Effector memory CD8-positive, alpha-beta T cell (primary cell): Measurements from ENCODE around the gene CDR2L.
"Not testable (repeated sequence)": the region's sequence is repeated elsewhere in the genome, so short reads cannot be mapped to it uniquely, and the experiment has no call there.

Experiments used
- ATAC-seq: fragments of 150-1000 bp; cut with Tn5 transposase; replicated peaks from 2 replicates; pipeline ENCODE4 v1.10.0; 2021; ENCODE audit warnings: mild to moderate bottlenecking, moderate library complexity
- DNase-seq, 3 experiments: peaks; one replicate each; pipeline ENCODE4 v3.0.0; 2021
- H3K27ac Mint-ChIP-seq, 2 donors: one replicate each; pipeline ENCODE4 v1.8.0; 2022; ENCODE audit warnings: mild to moderate bottlenecking in 2 of 2, mixed read lengths in 2 of 2, moderate library complexity in 2 of 2
- H3K27me3 Mint-ChIP-seq, 2 donors: one replicate each; pipeline ENCODE4 v1.8.0; 2022; ENCODE audit warnings: mixed read lengths in 2 of 2
- H3K36me3 Mint-ChIP-seq: one replicate; pipeline ENCODE4 v1.8.0; 2022; ENCODE audit warnings: mild to moderate bottlenecking, moderate library complexity, mixed read lengths; ENCODE audit not compliant: insufficient read depth
- H3K4me1 Mint-ChIP-seq, 2 donors: one replicate each; pipeline ENCODE4 v1.8.0; 2022; ENCODE audit warnings: low read depth in 2 of 2, mixed read lengths in 2 of 2
- H3K4me3 Mint-ChIP-seq, 2 donors: one replicate each; pipeline ENCODE4 v1.8.0; 2022; ENCODE audit warnings: mild to moderate bottlenecking in 2 of 2, mixed read lengths in 2 of 2, moderate library complexity in 2 of 2
- H3K9me3 Mint-ChIP-seq, 2 donors: one replicate each; pipeline ENCODE4 v1.8.0; 2022; ENCODE audit warnings: mixed read lengths in 2 of 2

CDR2L gene

GRCh38 chr17:74979408-74980146 lies 7.9 kb upstream of the CDR2L start:
- ATAC-seq (no peak), DNase-seq (no peak)
- H3K4me3 Mint-ChIP-seq: no peak overlapping the region
- peaks cover 11 to 16% of the 10 kb centered on the region in 2 donors for H3K4me1 Mint-ChIP-seq
- peak overlapping the region in 1 of 2 donors; percentile 46 for H3K27ac Mint-ChIP-seq
- no peaks in the 10 kb centered on the region for H3K9me3 Mint-ChIP-seq
- peaks cover 0 to 17% of the 10 kb centered on the region in 2 donors for H3K27me3 Mint-ChIP-seq
- H3K36me3 Mint-ChIP-seq: peaks cover 9% of the 10 kb centered on the region

DNA sequence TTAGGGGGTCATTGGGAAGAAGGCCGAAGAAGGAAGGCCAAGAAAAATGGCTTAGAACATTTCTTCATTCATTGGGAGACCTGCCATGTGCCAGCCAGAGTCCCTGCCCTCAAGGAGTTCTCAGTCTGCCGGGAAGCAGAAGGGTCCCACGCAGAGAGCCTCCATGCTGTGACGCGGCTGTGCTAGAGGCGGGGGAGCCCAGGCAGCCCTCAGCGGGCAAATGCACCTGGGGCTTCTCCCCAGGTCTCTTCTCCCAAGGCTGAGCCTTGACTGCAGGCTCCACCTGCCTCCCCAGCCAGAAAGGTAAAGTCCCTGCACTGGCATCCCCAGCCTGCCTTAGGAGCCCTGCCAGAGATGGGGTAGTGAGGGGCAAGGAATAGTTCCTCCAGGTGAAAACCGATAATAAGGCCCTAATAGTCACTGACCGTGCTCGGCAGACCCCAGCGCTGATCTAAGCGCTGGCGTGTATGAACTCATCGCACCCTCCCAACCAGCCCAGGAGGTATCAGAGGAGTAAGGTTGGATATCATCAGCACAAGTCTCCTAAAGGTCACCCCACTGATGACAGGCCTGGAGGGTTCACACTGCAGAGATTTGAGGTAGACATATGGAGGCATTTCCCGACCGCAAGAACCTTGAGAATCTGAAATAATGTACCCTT lies 6.0 kb upstream of the CDR2L start:
- H3K9me3 Mint-ChIP-seq: no peaks in the 10 kb centered on the region
- peaks cover 9% of the 10 kb centered on the region for H3K36me3 Mint-ChIP-seq
- H3K27me3 Mint-ChIP-seq: peaks cover 0 to 9% of the 10 kb centered on the region in 2 donors
- H3K27ac Mint-ChIP-seq: peak overlapping the region; percentile 78 to 91
- peak overlapping the region; percentile 79 to 89 for H3K4me3 Mint-ChIP-seq
- ATAC-seq (peak; percentile 41), DNase-seq (no peak)
- H3K4me1 Mint-ChIP-seq: peaks cover 11 to 16% of the 10 kb centered on the region in 2 donors

GRCh38 chr17:74981979-74982662 lies 5.3 kb upstream of the CDR2L start:
- no peaks in the 10 kb centered on the region for H3K9me3 Mint-ChIP-seq
- H3K36me3 Mint-ChIP-seq: peaks cover 9% of the 10 kb centered on the region
- H3K27ac Mint-ChIP-seq: peak overlapping the region; percentile 78 to 91
- ATAC-seq: peak; percentile 92
- DNase-seq: peak; percentile 71 to 80 (median 72)
- H3K27me3 Mint-ChIP-seq: peaks cover 0 to 9% of the 10 kb centered on the region in 2 donors
- peak overlapping the region; percentile 79 to 89 for H3K4me3 Mint-ChIP-seq
- peaks cover 14 to 18% of the 10 kb centered on the region in 2 donors for H3K4me1 Mint-ChIP-seq

GRCh38 chr17:74982663-74983313 lies 4.6 kb upstream of the CDR2L start:
- ATAC-seq (peak; percentile 2), DNase-seq (peak in 1 of 3 experiments; percentile 13)
- H3K9me3 Mint-ChIP-seq, H3K36me3 Mint-ChIP-seq, H3K27me3 Mint-ChIP-seq: not testable (repeated sequence)
- H3K4me3 Mint-ChIP-seq: peak overlapping the region; percentile 79 to 89
- H3K4me1 Mint-ChIP-seq: peaks cover 16 to 20% of the 10 kb centered on the region in 2 donors
- peak overlapping the region; percentile 78 to 91 for H3K27ac Mint-ChIP-seq

DNA sequence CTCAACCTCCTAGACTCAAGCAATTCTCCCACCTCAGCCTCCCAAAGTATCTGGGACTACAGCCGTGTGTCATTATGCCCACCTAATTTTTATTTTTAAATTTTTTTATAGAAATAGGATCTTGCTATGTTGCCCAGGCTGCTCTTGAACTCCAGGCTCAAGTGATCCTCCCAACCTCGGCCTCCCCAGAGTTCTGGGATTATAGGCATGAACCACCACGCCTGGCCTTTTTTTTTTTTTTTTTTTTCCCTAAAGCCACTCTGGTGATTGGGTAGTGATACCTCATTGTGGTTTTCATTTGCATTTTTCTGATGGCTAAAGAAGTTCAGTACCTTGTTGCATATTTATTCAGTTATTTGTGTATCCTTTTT lies 1.2 kb upstream of the CDR2L start:
- DNase-seq: no peak
- Mint-ChIP-seq H3K9me3 (no peaks in the 10 kb centered on the region), H3K4me1 (peaks cover 12 to 19% of the 10 kb centered on the region in 2 donors), H3K4me3 (no peak overlapping the region), H3K27ac (no peak overlapping the region), H3K27me3 (peaks cover 0 to 8% of the 10 kb centered on the region in 2 donors), H3K36me3 (peaks cover 9% of the 10 kb centered on the region)
- ATAC-seq: no peak

DNA sequence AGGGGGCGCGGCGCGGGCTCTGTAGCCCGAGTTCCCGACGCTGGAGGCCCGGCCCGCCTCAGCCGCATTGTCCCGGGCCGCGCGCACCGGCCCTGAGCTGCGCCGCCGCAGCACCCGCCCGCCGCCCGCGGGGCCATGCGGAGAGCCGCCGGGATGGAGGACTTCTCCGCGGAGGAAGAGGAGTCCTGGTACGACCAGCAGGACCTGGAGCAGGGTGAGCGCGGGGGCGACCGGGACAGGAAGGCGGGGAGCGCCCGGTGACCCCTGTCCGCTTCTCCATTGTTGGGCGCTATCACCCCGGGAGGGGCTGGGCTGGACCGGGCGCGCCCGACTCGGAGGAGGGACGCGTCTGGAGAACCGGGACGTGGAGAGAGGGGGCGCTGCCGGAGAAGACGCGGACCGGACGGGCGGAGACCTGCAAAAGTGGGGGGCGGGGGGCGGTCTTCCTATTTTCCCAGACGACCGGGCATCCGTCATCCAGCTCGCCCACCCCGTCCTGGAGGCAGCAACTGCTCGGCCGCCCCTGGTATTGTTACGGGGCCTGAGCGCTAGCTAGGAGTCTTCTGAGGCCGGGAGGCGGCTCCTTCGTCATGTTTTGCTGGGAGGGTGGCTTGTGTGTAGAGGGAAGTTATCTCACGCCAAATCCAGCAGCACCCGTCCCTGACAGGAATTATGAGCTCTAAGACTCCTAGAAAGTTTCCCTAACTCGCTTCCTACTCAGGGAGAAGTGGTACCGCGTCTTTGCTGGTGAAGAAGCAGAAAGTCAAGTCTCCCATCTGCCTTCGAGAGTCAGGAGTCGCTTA lies 678 bp downstream of the CDR2L start:
- peak overlapping the region; percentile 67 to 68 for H3K4me3 Mint-ChIP-seq
- H3K36me3 Mint-ChIP-seq: no peaks in the 10 kb centered on the region
- H3K4me1 Mint-ChIP-seq: peaks cover 5 to 9% of the 10 kb centered on the region in 2 donors
- H3K9me3 Mint-ChIP-seq: no peaks in the 10 kb centered on the region
- DNase-seq (peak in 1 of 3 experiments; percentile 6), ATAC-seq (peak; percentile 56)
- H3K27me3 Mint-ChIP-seq: peaks cover 0 to 8% of the 10 kb centered on the region in 2 donors
- no peak overlapping the region for H3K27ac Mint-ChIP-seq

GRCh38 chr17:74990581-74991105 lies 3.2 kb downstream of the CDR2L start:
- Mint-ChIP-seq H3K4me3 (no peak overlapping the region), H3K36me3 (no peaks in the 10 kb centered on the region), H3K9me3 (no peaks in the 10 kb centered on the region), H3K27ac (no peak overlapping the region), H3K4me1 (peaks cover 5% of the 10 kb centered on the region in 2 donors), H3K27me3 (peaks cover 0 to 8% of the 10 kb centered on the region in 2 donors)
- ATAC-seq: no peak
- no peak for DNase-seq

- Mint-ChIP-seq H3K9me3 (no peaks in the 10 kb centered on the region), H3K4me1 (peaks cover under 1 to 1% of the 10 kb centered on the region in 2 donors), H3K4me3 (no peak overlapping the region), H3K27me3 (peaks cover 0 to 14% of the 10 kb centered on the region in 2 donors), H3K27ac (no peak overlapping the region), H3K36me3 (no peaks in the 10 kb centered on the region)
- DNase-seq (no peak), ATAC-seq (no peak)
Measured at GRCh38 chr17:74992223-74992622, 4.8 kb downstream of the CDR2L start.

DNA sequence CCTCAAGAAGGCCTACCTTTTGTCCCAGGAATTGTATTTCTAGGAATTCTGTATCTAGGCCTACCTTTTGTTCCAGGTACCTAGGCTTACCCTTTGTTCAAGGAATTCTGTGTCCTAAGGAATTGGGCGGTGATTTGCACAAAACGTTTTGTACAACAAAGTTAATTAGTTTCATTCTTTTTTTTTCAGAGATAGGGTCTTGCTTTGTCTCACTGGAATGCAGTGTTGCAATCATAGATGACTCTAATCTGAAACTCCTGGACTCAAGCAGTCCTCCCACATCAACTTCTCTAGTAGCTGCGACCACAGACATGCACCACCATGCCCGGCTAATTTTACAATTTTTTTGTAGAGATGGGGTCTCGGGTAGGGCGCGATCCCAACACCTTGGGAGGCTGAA lies 7.0 kb downstream of the CDR2L start:
- DNase-seq (no peak), ATAC-seq (no peak)
- H3K36me3 Mint-ChIP-seq: no peaks in the 10 kb centered on the region
- no peaks in the 10 kb centered on the region for H3K4me1 Mint-ChIP-seq
- H3K4me3 Mint-ChIP-seq: no peak overlapping the region
- no peaks in the 10 kb centered on the region for H3K9me3 Mint-ChIP-seq
- no peak overlapping the region for H3K27ac Mint-ChIP-seq
- H3K27me3 Mint-ChIP-seq: peaks cover 0 to 14% of the 10 kb centered on the region in 2 donors

- H3K4me1 Mint-ChIP-seq: no peaks in the 10 kb centered on the region
- H3K27ac Mint-ChIP-seq: no peak overlapping the region
- H3K27me3 Mint-ChIP-seq: peaks cover 0 to 5% of the 10 kb centered on the region in 2 donors
- no peaks in the 10 kb centered on the region for H3K9me3 Mint-ChIP-seq
- peaks cover under 1% of the 10 kb centered on the region for H3K36me3 Mint-ChIP-seq
- DNase-seq: no peak
- H3K4me3 Mint-ChIP-seq: no peak overlapping the region
- ATAC-seq: no peak
Measured at GRCh38 chr17:74995847-74996246, 8.4 kb downstream of the CDR2L start.

DNA sequence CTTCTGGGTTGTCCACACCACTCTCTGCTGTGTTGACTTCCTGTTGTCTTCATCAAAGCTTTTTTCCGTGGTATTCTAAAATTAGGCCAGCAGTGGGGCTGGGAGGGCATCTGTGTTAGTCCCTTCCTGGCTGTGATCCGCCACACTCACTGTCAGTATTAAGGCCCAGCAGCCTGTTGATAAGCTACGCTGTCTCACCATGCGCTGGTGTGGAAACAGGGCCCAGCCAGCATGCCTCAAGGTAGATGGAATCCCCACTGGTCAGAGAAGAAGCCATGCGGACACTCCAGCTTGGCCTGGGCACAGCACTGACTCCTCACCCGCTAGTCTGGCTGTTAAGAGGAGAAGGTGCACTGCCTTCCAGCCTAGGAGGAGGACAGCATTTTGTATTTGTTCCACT lies 11.4 kb downstream of the CDR2L start:
- DNase-seq: no peak
- Mint-ChIP-seq H3K27me3 (peaks cover 0 to 18% of the 10 kb centered on the region in 2 donors), H3K9me3 (no peaks in the 10 kb centered on the region), H3K36me3 (peaks cover 4% of the 10 kb centered on the region), H3K4me1 (no peaks in the 10 kb centered on the region), H3K27ac (no peak overlapping the region), H3K4me3 (no peak overlapping the region)
- no peak for ATAC-seq

GRCh38 chr17:74999523-74999922 lies 12.1 kb downstream of the CDR2L start:
- H3K4me1 Mint-ChIP-seq: no peaks in the 10 kb centered on the region
- H3K27me3 Mint-ChIP-seq: peaks cover 0 to 21% of the 10 kb centered on the region in 2 donors
- DNase-seq: no peak
- no peaks in the 10 kb centered on the region for H3K9me3 Mint-ChIP-seq
- H3K4me3 Mint-ChIP-seq: no peak overlapping the region
- no peak overlapping the region for H3K27ac Mint-ChIP-seq
- no peak for ATAC-seq
- peaks cover 4% of the 10 kb centered on the region for H3K36me3 Mint-ChIP-seq
